ENCODE measurements around the gene STX1B.
"Not testable (repeated sequence)": the region's sequence is repeated elsewhere in the genome, so short reads cannot be mapped to it uniquely, and the experiment has no call there.

- not testable (repeated sequence) for TF ChIP-seq EP300 (IDR thresholded peaks at IDR 0.05); POLR2AphosphoS5 (IDR thresholded peaks at IDR 0.05); POLR2A (IDR thresholded peaks at IDR 0.05; ENCODE audit: low read depth)
- TF ChIP-seq, protein P1, sequence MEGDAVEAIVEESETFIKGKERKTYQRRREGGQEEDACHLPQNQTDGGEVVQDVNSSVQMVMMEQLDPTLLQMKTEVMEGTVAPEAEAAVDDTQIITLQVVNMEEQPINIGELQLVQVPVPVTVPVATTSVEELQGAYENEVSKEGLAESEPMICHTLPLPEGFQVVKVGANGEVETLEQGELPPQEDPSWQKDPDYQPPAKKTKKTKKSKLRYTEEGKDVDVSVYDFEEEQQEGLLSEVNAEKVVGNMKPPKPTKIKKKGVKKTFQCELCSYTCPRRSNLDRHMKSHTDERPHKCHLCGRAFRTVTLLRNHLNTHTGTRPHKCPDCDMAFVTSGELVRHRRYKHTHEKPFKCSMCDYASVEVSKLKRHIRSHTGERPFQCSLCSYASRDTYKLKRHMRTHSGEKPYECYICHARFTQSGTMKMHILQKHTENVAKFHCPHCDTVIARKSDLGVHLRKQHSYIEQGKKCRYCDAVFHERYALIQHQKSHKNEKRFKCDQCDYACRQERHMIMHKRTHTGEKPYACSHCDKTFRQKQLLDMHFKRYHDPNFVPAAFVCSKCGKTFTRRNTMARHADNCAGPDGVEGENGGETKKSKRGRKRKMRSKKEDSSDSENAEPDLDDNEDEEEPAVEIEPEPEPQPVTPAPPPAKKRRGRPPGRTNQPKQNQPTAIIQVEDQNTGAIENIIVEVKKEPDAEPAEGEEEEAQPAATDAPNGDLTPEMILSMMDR (IDR thresholded peaks at IDR 0.05), result not testable (repeated sequence)
Observed at GRCh38 chr16:31011815-31012214, 1.4 kb upstream of the STX1B start.

Measured in esophagus muscularis mucosa (tissue), 4 donors.